HepG2 (cell line): ENCODE measurements around the gene STX7. TPM values are rescaled to one million over a fixed set of nuclear protein-coding genes. Genes with fewer than 3 reads are reported as not detected.
A peak's percentile ranks its signal among the peaks of the same experiment; 100 is the strongest.

Source experiments
- ATF5 ChIP-seq: sonication (generic); formaldehyde crosslinking; IDR thresholded peaks from 2 replicates; pipeline ENCODE4 v1.4.0; 2020; ENCODE audit warnings: mild to moderate bottlenecking, low read depth, missing genetic modification reagents
- BCL3 ChIP-seq: sonication (generic); formaldehyde crosslinking; IDR thresholded peaks from 2 replicates; pipeline ENCODE4 v1.5.1; 2020; ENCODE audit warnings: mild to moderate bottlenecking, missing genetic modification reagents, moderate library complexity
- CCDC6 ChIP-seq: sonication (generic); formaldehyde crosslinking; IDR thresholded peaks from 2 replicates; pipeline ENCODE4 v1.8.1; 2022; ENCODE audit warnings: mild to moderate bottlenecking, missing genetic modification reagents, moderate library complexity
- ETV6 ChIP-seq: sonication (generic); formaldehyde crosslinking; conservative IDR thresholded peaks from 2 replicates; pipeline ENCODE4 v1.4.0; 2020; ENCODE audit warnings: missing genetic modification reagents
- FOXJ3 ChIP-seq: sonication (generic); formaldehyde crosslinking; IDR thresholded peaks from 2 replicates; pipeline ENCODE4 v1.4.0; 2020; ENCODE audit warnings: missing genetic modification reagents, mild to moderate bottlenecking, borderline replicate concordance
- GABPA ChIP-seq, 2 experiments: IDR thresholded peaks; 2 replicates each; pipeline ENCODE4 v1.6.1; 2011 to 2016; ENCODE audit warnings: low read depth in 2 of 2, low read length in 1 of 2, missing biosample characterization in 1 of 2, missing genetic modification characterization in 1 of 2
- GZF1 ChIP-seq: sonication (generic); formaldehyde crosslinking; IDR thresholded peaks from 2 replicates; pipeline ENCODE4 v1.5.1; 2020; ENCODE audit warnings: mild to moderate bottlenecking, missing genetic modification reagents
- HDAC6 ChIP-seq: fragments of 200-600 bp; sonication (generic); IDR thresholded peaks from 2 replicates; pipeline ENCODE4 v1.7.0; 2017; ENCODE audit warnings: mild to moderate bottlenecking, antibody characterized with exemption, low read length, low read depth
- HNF4A ChIP-seq: sonication (generic); formaldehyde crosslinking; IDR thresholded peaks from 2 replicates; pipeline ENCODE4 v1.4.0; 2020; ENCODE audit warnings: missing genetic modification reagents
- HNRNPUL1 ChIP-seq: fragments of 200-400 bp; formaldehyde crosslinking; IDR thresholded peaks from 2 replicates; pipeline ENCODE4 v1.6.1; 2017; ENCODE audit warnings: low read depth, mild to moderate bottlenecking, low read length, moderate library complexity
- MAFF ChIP-seq: IDR thresholded peaks from 2 replicates; pipeline ENCODE4 v1.6.1; 2011; ENCODE audit warnings: low read depth, low read length, improper control_type of control experiment
- NCOA2 ChIP-seq: sonication (generic); formaldehyde crosslinking; IDR thresholded peaks from 2 replicates; pipeline ENCODE4 v1.8.0; 2022; ENCODE audit warnings: inconsistent platforms
- NR1H2 ChIP-seq: sonication (generic); formaldehyde crosslinking; IDR thresholded peaks from 2 replicates; pipeline ENCODE4 v1.8.1; 2022; ENCODE audit warnings: low read depth, missing genetic modification reagents, borderline replicate concordance
- PRPF4 ChIP-seq: fragments of 200-400 bp; formaldehyde crosslinking; IDR thresholded peaks from 2 replicates; pipeline ENCODE4 v1.6.1; 2016; ENCODE audit warnings: low read length, low read depth; ENCODE audit not compliant: poor library complexity, severe bottlenecking
- SMAD3 ChIP-seq: sonication (generic); formaldehyde crosslinking; IDR thresholded peaks from 2 replicates; pipeline ENCODE4 v1.4.0; 2020; ENCODE audit warnings: missing genetic modification reagents
- WIZ ChIP-seq: sonication (generic); formaldehyde crosslinking; IDR thresholded peaks from 2 replicates; pipeline ENCODE4 v1.5.1; 2020; ENCODE audit warnings: mild to moderate bottlenecking, missing genetic modification reagents
- YEATS2 ChIP-seq: sonication (generic); formaldehyde crosslinking; IDR thresholded peaks from 2 replicates; pipeline ENCODE4 v1.4.0; 2020; ENCODE audit warnings: missing genetic modification reagents, borderline replicate concordance
- ZBTB38 ChIP-seq: sonication (generic); formaldehyde crosslinking; IDR thresholded peaks from 2 replicates; pipeline ENCODE4 v1.5.1; 2020; ENCODE audit warnings: mild to moderate bottlenecking, missing genetic modification reagents
- ZKSCAN5 ChIP-seq: sonication (generic); formaldehyde crosslinking; IDR thresholded peaks from 2 replicates; pipeline ENCODE4 v1.5.1; 2020; ENCODE audit warnings: mild to moderate bottlenecking, missing genetic modification reagents
- ZNF256 ChIP-seq: sonication (generic); formaldehyde crosslinking; conservative IDR thresholded peaks from 2 replicates; pipeline ENCODE4 v1.4.0; 2020; ENCODE audit warnings: missing genetic modification reagents
- ZNF574 ChIP-seq: sonication (generic); formaldehyde crosslinking; IDR thresholded peaks from 2 replicates; pipeline ENCODE4 v1.4.0; 2020; ENCODE audit warnings: missing genetic modification reagents
- ZNF598 ChIP-seq: sonication (generic); formaldehyde crosslinking; IDR thresholded peaks from 2 replicates; pipeline ENCODE4 v1.5.1; 2020; ENCODE audit warnings: mild to moderate bottlenecking, missing genetic modification reagents, borderline replicate concordance
- ZNF619 ChIP-seq: sonication (generic); formaldehyde crosslinking; IDR thresholded peaks from 2 replicates; pipeline ENCODE4 v1.4.0; 2020; ENCODE audit warnings: mild to moderate bottlenecking, missing genetic modification reagents
- ZNF737 ChIP-seq: sonication (generic); formaldehyde crosslinking; IDR thresholded peaks from 2 replicates; pipeline ENCODE4 v1.5.0; 2020; ENCODE audit warnings: missing genetic modification reagents, mild to moderate bottlenecking, borderline replicate concordance
- ZSCAN30 ChIP-seq: sonication (generic); formaldehyde crosslinking; IDR thresholded peaks from 2 replicates; pipeline ENCODE4 v1.5.0; 2020; ENCODE audit warnings: mild to moderate bottlenecking, missing genetic modification reagents
- polyA plus RNA-seq, 8 experiments: library from polyadenylated mRNA; depleted of rRNA in 3 of 8; stranded (reverse) in 7 of 8; unstranded in 1 of 8; fragments of >200 nt; fragmentation: Illumina TruSeq in 4 of 8; extraction: Trizol in 4 of 8; gene quantifications; 2 replicates each; pipeline versions ENCODE4 v1.2.1 to v1.2.3, GENCODE V29; 2011 to 2016; ENCODE audit warnings: low read depth in 4 of 8, missing spikeins in 1 of 8, mixed read lengths in 1 of 8; ENCODE audit not compliant: insufficient read depth in 1 of 8
- total RNA-seq, 5 experiments: library from RNA; depleted of rRNA; stranded (reverse); fragments of >200 nt; fragmentation: Illumina TruSeq; extraction: Trizol; gene quantifications; 2 replicates each; pipeline ENCODE4 v1.2.3, GENCODE V29; 2016; ENCODE audit warnings: low read depth in 1 of 5

The STX7 gene
- total and polyA plus RNA-seq, 2 of the 13 experiments (the other 11 are each of a cell fraction or from before 2014, with no cell fraction given), result 28.0 to 34.7 TPM

DNA sequence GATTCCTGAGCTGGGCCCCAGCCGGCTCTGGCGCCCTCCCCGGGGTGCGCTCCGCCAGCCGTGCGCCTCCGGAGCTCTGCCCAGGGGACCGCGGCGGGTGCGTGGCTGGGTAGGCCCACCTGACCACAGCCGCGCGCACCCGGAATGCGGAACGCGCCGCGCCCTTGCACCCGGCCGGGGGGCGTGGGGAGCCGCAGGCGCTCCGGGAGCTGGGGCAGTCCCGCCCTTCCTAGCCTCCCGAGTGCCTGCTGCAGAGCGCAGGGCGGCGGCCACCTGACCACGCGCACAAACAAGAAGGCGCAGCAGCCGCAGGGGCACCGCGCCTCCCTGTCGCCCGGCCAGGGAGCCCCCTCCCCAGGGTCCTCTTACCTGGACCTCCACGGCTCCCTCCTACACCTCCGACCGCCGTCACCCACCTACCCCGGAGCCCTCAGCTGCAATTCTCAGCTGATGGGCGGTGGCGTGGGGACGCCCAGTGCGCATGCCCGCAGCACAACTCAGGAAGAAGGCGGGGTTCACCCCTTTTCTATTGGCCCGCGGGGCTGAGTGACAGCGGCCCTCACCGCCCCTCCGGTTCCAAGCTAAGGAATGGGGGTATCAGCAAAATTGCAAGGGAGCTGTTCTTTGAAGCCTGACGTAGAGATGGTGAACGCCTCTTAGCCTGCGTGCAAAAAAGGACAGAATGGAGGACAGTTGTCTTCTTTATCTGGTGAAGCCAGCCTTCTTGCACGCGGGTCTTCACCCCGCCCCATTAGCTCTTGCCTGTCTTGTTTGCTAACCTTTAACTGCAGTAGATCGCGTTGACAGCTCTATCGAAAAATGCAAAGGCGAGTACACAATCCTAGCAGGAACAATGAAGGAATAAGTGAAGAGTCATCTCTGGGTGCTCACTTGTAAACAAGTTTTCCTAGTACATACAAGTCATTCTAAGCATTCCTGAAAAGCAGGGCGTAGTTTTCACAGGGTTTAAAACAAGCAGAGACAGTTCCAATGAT, at the start of gene STX7 (continued):
- TF ChIP-seq ZNF737 (CRISPR knock-in tag) (no peak), SMAD3 (peak; percentile 26; the same call in 1 of the 2 replicates), BCL3 (CRISPR knock-in tag) (peak; percentile 97), GZF1 (CRISPR knock-in tag) (no peak), ATF5 (CRISPR knock-in tag) (no peak), PRPF4 (no peak), ETV6 (0 out of 2 replicates have a peak, but pooled peaks have one; percentile 42), ZNF598 (CRISPR knock-in tag) (peak; percentile 92), NCOA2 (peak; percentile 45), ZNF256 (CRISPR knock-in tag) (no peak), NR1H2 (CRISPR knock-in tag) (no peak), ZNF619 (CRISPR knock-in tag) (peak; percentile 16; the same call in 1 of the 2 replicates), FOXJ3 (CRISPR knock-in tag) (no peak), WIZ (CRISPR knock-in tag) (no peak), ZNF574 (peak; percentile 83), GABPA (IDR thresholded peaks at IDR 0.05; ENCODE audit: low read depth, low read length) (no peak), GABPA (CRISPR knock-in tag; IDR thresholded peaks at IDR 0.05; ENCODE audit: low read depth) (no peak; the same call in 1 of the 2 replicates), CCDC6 (peak; percentile 96), ZSCAN30 (CRISPR knock-in tag) (no peak), ZBTB38 (CRISPR knock-in tag) (peak; percentile 80; the same call in 1 of the 2 replicates), ZKSCAN5 (CRISPR knock-in tag) (no peak), MAFF (peak; percentile 80), HNRNPUL1 (no peak), HDAC6 (no peak; the same call in 1 of the 2 replicates), YEATS2 (peak; percentile 78; the same call in 1 of the 2 replicates), HNF4A (CRISPR knock-in tag) (0 out of 2 replicates have a peak, but pooled peaks have one; percentile 3)
